Effector CD4-positive, alpha-beta T cell (primary cell): Measurements from ENCODE around the gene NOA1.

Experiments
- DNase-seq: peaks from one replicate; pipeline ENCODE4 v3.0.0-alpha.2; 2020
- total RNA-seq: gene quantifications from one replicate; lab custom pipeline; 2026; lab: John Stamatoyannopoulos, UW

NOA1 gene
- total RNA-seq: 31.9 reads per million, percentile 58 among the genes with 10 or more reads in this experiment

DNA sequence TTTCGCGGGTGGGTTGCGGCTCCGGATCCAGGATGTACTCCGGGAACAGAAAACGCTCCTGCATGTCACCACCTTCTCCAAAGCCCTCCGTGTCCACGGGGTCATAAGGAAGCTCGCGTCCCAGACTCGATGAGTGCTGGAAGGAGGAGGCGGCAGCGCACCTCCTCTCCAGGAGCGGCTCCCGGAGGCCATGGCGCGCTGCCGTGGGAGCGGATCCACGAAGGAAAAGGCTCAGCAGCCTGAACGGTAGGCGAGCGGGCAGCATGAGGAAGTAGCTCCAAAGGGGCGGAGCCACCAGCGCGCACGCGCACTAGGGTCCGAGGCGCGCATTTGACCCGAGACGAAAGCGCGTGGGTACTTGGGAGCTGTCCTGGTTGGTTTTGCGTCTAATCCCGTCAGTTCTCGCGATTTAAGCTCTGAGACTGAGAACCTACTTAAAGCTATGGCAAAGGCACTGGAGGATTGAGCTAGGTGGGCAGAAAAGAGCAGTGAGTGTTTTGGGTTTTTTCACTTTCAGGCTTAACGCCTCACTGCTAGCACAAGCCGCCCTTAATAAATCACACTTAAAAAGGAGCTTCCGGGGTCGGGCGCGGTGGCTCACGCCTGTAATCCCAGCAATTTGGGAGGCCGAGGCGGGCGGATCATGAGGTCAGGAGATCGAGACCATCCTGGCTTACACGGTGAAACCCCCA is at the start of gene NOA1:
Gene NOA1, minus strand, starts transcription at position 286 of the 692 bp plus-strand sequence. Its CDS starts 21 bp downstream, at position 265.
- peak; percentile 96 for DNase-seq

GRCh38 chr4:57023104-57023503 is 45.7 kb upstream of the NOA1 start:
- no peak for DNase-seq

DNA sequence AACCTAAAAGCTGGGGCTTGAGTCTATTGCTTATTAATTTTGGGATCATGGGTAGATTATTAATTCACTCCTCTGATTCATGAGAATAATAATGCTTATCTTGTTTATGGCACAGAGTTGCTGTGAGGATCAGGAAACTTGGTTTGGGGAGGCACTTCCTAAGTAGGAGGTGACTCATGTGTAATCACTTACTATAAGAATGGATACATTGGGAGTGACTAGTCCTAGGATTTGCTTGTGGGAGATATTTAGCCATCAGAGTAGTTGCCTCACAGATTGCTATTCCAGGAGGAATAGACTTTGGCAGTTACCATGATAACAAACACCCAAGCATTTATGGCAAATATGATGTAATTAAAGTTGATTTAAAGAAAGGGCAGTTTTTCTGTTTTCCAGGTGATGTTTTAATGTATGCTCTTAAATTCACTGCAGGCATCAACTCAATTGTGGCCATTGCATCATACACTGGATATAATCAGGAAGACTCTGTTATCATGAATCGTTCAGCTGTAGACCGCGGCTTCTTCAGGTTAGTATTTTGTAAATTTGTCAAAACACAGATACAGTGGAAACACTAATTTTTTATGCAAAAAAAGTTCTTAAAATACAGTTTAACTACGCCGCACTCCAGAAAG is 43.2 kb upstream of the NOA1 start:
- no peak for DNase-seq

DNA sequence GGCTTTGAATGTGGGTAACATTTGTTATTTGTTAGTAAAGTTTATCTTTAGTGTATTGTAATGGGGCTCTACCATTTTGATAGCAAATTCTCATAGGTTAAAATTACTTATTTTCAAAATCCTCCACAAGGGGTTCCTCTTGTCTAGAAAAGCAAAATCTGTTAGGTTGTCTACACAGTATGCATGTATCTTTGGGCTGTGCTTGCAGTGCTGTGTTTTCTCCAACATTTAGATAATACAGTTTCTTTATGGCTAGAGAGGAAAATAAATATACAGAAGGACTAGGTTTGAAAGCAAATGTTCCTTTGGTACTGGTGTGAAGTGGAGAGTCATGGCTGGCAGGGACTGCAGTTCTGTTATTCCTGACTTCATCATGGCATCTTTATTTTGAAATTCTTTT is 41.6 kb upstream of the NOA1 start:
- DNase-seq: no peak

- DNase-seq: no peak
These were observed 36.2 kb upstream of the NOA1 start for GRCh38 chr4:57013543-57014120.

DNA sequence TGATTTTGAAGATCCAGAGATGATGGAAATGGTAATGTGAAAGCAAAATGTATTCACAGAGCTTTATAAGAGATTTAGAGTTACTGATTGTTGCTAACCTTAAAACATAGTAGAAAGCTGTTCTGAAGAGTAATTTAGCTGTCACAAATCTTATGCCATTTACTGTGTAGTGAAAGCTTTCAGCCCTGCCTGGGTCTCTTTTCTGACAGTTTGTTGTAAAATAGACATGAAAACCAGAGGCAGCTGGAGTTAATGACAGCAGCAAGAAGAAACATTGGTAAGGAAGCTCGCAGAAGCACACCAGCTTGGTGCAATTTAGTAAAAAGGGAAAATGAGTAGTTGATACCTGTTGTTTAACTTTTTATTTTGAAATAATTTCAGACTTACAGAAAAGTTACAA is 22.3 kb upstream of the NOA1 start:
- no peak for DNase-seq

- no peak for DNase-seq
These were observed 18.1 kb upstream of the NOA1 start for GRCh38 chr4:56995525-56995924.

DNA sequence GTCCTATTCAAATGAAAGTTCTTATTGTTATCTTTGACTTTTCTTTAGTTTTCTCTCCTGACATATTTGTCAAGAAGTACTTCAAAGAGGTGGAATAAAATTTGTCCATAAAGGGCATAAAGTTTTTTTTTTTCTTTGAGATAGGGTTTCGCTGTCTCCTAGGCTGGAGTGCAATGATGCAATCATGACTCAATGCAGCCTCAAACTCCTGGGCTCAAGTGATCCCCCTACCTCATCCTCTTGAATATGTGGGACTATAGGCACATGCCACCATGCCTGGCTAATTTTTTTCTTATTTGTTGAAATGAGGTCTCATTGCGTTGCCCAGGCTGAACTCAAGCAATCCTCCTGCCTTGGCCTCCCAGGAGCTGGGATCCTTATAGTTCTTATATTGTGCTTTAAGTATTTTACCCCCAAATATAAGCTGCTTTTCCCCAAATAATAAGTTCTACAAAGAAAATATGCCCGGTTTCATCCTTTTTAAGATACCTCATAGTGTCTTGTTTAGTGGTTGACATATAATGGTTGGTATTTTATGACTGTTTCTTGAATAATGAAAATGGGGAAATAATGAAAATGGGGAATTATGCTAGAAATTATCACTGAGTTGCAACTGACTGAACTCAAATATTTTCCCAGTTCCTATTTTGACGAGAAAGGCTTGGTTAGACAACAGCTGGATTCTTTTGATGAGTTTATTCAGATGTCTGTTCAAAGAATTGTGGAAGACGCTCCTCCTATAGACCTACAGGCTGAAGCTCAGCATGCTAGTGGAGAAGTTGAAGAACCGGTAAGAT is 12.9 kb upstream of the NOA1 start:
- no peak for DNase-seq

- no peak for DNase-seq
These were observed 9.5 kb upstream of the NOA1 start for GRCh38 chr4:56986952-56987351.

GRCh38 chr4:56986192-56986591 is 8.8 kb upstream of the NOA1 start:
- no peak for DNase-seq

- no peak for DNase-seq
These were observed 4.4 kb upstream of the NOA1 start for GRCh38 chr4:56981795-56982201.

DNA sequence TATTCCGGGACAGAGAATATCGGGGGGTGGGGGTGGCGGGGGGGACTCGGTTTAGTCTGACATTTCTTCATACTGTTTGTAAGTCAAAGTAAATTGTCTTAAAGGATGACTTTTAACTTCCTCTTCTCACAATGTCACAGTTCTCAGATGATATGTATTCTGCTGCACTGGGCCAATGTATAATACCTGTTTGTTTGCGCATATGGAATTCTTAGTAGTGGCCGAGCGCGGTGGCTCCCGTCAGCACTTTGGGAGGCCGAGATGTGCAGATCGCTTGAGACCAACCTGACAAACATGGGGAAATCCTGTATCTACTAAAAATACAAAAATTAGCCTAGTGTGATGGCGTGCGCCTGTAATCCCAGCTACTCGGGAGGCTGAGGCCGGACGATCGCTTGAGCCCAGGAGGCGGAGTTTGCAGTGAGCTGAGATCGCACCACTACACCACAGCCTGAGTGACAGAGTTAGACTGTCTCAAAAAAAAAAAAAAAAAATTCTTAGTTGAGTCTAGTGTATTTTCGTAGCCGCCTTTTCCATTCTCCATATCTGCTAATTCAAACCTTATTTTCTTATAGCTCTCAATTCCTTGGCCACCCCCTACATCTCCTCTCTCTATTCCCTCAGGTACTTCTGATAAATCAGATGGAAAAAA is 2.1 kb upstream of the NOA1 start:
- DNase-seq: peak; percentile 19

DNA sequence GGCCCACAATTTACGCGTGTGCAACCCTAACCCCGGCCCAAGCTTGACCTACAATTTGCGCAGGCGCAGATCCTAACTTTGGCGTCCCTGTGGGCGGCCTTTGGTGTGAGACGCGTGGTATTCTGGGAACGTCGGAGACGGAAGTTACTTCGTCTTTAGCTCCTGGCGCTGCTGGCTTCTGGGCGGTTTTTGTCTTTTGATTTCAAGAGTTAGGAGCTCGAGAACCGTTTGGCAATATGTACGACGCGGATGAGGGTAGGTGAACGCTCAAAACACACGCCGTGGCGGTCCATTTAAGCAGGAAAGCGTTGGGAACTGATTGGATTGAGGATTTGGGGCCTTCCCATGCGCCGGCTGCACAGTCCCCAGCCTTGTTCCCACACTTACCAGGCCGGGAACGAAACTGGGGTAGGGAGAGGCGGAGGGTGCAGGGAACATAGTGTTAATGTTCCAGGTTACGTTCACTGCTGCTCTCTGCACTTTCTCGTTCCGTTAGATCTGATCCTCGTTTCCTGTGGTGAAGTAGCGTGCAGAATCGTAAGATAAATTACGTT is 1.4 kb upstream of the NOA1 start, which contains the start of gene POLR2B:
Gene POLR2B, plus strand, starts transcription at position 147 of the 554 bp plus-strand sequence. Its CDS starts 90 bp downstream, at position 237.
- DNase-seq: peak; percentile 76

DNA sequence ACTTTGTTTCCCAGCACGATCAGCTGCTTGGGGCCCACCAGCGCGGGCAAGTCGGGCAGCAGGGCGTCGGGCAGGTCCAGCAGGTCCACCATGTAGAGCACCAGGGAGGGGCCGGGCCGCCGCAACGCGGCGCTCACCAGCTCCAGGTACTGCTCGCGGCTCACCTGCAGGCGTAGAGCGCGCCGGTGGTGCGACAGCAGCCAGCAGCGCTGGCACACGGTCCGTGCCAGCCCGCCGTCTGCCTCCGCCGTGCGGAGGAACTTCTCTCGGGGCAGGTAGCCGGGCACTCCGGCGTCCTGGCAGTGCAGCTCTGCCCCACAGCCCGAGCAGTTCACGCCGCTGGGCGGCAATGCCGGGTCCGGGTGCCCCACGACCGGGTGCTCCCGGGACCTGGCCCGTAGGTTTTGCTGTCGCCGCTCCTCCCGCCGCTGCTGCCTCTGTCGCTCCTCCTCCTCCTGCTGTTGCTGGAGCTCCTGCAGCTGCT is 527 bp downstream of the NOA1 start:
- DNase-seq: peak; percentile 44

DNA sequence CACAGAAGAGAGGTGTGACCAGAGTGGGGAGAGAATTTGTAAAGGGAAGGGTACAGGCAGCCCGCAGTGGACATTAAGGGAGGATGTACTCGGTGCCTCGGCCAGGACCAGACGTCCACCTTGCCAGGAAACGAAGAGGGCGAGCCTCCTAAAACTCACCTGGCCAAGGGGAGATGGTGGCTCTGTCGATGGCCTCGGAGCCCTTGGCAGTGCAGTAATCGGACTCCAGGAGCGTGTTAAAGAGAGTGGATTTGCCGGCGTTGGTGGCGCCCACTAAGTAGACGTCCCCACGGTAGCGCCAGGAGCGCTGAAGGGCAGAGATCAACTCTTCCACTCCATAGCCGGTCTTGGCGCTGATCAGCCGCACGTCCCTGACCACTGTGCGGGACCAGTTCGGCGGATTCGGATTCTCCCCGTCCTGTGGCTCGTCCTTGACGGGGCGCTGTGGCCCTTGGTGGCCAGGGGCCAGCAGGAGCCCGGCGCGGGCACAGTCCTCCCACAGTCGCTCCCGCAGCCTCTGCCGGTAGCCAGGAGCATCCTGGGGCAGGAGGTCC is 1.0 kb downstream of the NOA1 start:
- no peak for DNase-seq

- no peak for DNase-seq
These were observed 4.1 kb downstream of the NOA1 start for GRCh38 chr4:56973336-56973735.

DNA sequence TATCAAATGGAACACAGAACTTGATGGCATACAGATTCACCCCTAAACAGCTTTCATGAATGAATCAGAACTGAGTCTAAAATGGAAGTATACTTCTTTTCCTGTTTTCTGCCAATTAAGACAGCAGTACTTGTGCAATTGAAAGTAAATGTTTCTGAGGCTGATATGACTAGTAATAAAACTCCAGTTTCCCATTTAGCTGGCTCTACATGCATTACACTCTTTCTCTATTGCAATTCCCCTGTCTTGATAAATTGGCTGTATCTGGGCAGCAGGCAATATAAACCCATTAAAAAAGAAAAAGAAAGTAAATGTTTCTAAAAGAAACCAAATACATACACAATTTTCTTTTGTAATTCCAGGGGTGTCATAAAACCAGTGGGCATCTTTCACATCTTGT is 4.6 kb downstream of the NOA1 start:
- DNase-seq: no peak

GRCh38 chr4:56972389-56972788 is 5.0 kb downstream of the NOA1 start:
- no peak for DNase-seq

- DNase-seq: no peak
These were observed 6.0 kb downstream of the NOA1 start for GRCh38 chr4:56971383-56971782.

- DNase-seq: no peak
These were observed 16.3 kb downstream of the NOA1 start for GRCh38 chr4:56961107-56961500.

DNA sequence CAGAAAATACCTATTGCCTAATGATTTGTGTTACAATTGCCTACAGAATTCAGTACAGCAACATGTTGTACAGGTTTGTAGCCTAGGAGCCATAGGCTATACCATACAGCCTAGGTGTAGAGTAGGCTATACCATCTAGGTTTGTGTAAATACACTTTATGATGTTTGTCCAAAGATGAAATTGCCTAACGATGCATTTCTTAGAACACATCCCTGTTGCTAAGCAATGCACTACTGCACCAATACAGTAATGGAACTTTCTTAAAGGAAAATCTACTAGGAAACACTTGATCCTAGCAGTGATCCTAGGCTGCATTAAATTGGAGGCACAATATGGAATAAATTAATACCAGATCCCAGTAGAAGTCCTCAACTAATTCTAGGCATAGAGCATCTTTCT is 18.3 kb downstream of the NOA1 start:
- no peak for DNase-seq

- no peak for DNase-seq
These were observed 19.3 kb downstream of the NOA1 start for GRCh38 chr4:56958111-56958517.
